B cell (primary cell): Measurements from ENCODE around the gene USP6. TPM values are rescaled to one million over a fixed set of nuclear protein-coding genes. Genes with fewer than 3 reads are reported as not detected.

Experiments
- ATAC-seq: fragments of 200-7000 bp; cut with Tn5 transposase; one replicate; pipeline ENCODE4 v1.10.0; 2021; ENCODE audit warnings: low read depth, mild to moderate bottlenecking, moderate number of reproducible peaks, moderate library complexity
- CTCF ChIA-PET: fragments of 350-600 bp; sonication (Branson Sonifier 250); formaldehyde crosslinking; loops from one replicate; lab custom pipeline; 2021; ENCODE audit warnings: antibody characterized with exemption, inconsistent platforms; lab: Charles Lee
- POLR2A ChIA-PET: fragments of 350-600 bp; sonication (Branson Sonifier 250); formaldehyde crosslinking; loops from one replicate; lab custom pipeline; 2021; ENCODE audit warnings: antibody characterized with exemption; lab: Charles Lee
- DNase-seq: peaks from one replicate; pipeline ENCODE4 v3.0.0; 2013
- H2AFZ ChIP-seq: 2 replicates; pipeline ENCODE4 v1.6.1; 2012; ENCODE audit warnings: mild to moderate bottlenecking, low read depth, low read length; ENCODE audit not compliant: insufficient read depth, poor library complexity, severe bottlenecking
- H3K27ac ChIP-seq, 2 donors: 1 replicate in 1 of 2; 2 replicates in 1 of 2; pipeline ENCODE4 v1.5.1; 2012 to 2013; ENCODE audit warnings: low read length in 2 of 2, mild to moderate bottlenecking in 2 of 2, moderate library complexity in 1 of 2
- H3K27me3 ChIP-seq, 4 experiments: fragments of 200-600 bp in 1 of 4; sonication (generic) in 1 of 4; replicated peaks in 1 of 4; 1 replicate in 2 of 4; 2 replicates in 2 of 4; pipeline versions ENCODE4 v1.6.1 to v1.7.0; 2013 to 2016; ENCODE audit warnings: low read length in 3 of 4, mild to moderate bottlenecking in 2 of 4, mixed read lengths in 1 of 4, moderate library complexity in 1 of 4; ENCODE audit not compliant: insufficient read depth in 4 of 4, control insufficient read depth in 3 of 4; ENCODE audit errors: control extremely low read depth in 1 of 4
- H3K36me3 ChIP-seq, 2 experiments: replicated peaks in 1 of 2; 1 replicate in 1 of 2; 2 replicates in 1 of 2; pipeline versions ENCODE4 v1.6.1 to v1.7.1; 2013; ENCODE audit warnings: low read length in 1 of 2; ENCODE audit not compliant: insufficient read depth in 2 of 2, control insufficient read depth in 1 of 2; ENCODE audit errors: control extremely low read depth in 1 of 2, extremely low read depth in 1 of 2
- H3K4me1 ChIP-seq, 2 donors: fragments of 200-600 bp in 1 of 2; sonication (generic) in 1 of 2; 1 replicate in 1 of 2; 2 replicates in 1 of 2; pipeline versions ENCODE4 v1.5.1 to v1.6.1; 2013 to 2017; ENCODE audit warnings: low read length in 2 of 2; ENCODE audit not compliant: control insufficient read depth in 2 of 2, insufficient read depth in 2 of 2
- H3K4me2 ChIP-seq: replicated peaks from 2 replicates; pipeline ENCODE3; 2012; ENCODE audit warnings: mild to moderate bottlenecking, low read depth, low read length; ENCODE audit not compliant: poor library complexity, severe bottlenecking
- H3K4me3 ChIP-seq, 5 experiments: fragments of 200-600 bp in 1 of 5; sonication (generic) in 1 of 5; 1 replicate in 3 of 5; 2 replicates in 2 of 5; pipeline versions ENCODE4 v1.5.1 to v1.7.0; 2011 to 2016; ENCODE audit warnings: low read length in 4 of 5, mild to moderate bottlenecking in 4 of 5, low read depth in 2 of 5, control low read depth in 1 of 5, moderate library complexity in 1 of 5; ENCODE audit not compliant: insufficient read depth in 1 of 5; ENCODE audit errors: control extremely low read depth in 1 of 5, extremely low read depth in 1 of 5
- H3K79me2 ChIP-seq: fragments of 200-600 bp; sonication (generic); one replicate; pipeline ENCODE4 v1.6.0; 2016; ENCODE audit warnings: low read length; ENCODE audit not compliant: control insufficient read depth, insufficient read depth
- H3K9ac ChIP-seq: fragments of 200-600 bp; sonication (generic); 2 replicates; pipeline ENCODE4 v1.6.1; 2017; ENCODE audit warnings: mild to moderate bottlenecking, low read length, moderate library complexity
- H3K9me3 ChIP-seq, 3 donors: one replicate each; pipeline versions ENCODE4 v1.6.1 to v1.7.1; 2013; ENCODE audit warnings: low read length in 2 of 3; ENCODE audit not compliant: control insufficient read depth in 2 of 3, insufficient read depth in 1 of 3; ENCODE audit errors: control extremely low read depth in 1 of 3
- H4K20me1 ChIP-seq: 2 replicates; pipeline ENCODE4 v1.6.0; 2012; ENCODE audit warnings: mild to moderate bottlenecking, low read length; ENCODE audit not compliant: insufficient read depth, control insufficient read depth, poor library complexity, severe bottlenecking
- H3K27ac Mint-ChIP-seq: one replicate; pipeline ENCODE4 v1.8.0; 2021; ENCODE audit warnings: mixed read lengths
- H3K27me3 Mint-ChIP-seq: one replicate; pipeline ENCODE4 v1.8.0; 2021; ENCODE audit warnings: mixed read lengths
- H3K4me1 Mint-ChIP-seq: one replicate; pipeline ENCODE4 v1.8.0; 2021; ENCODE audit warnings: mixed read lengths
- H3K4me3 Mint-ChIP-seq: one replicate; pipeline ENCODE4 v1.8.0; 2021; ENCODE audit warnings: mixed read lengths
- H3K9me3 Mint-ChIP-seq: one replicate; pipeline ENCODE4 v1.8.0; 2022; ENCODE audit warnings: mixed read lengths; ENCODE audit not compliant: insufficient read depth
- EZH2 ChIP-seq: IDR thresholded peaks from 2 replicates; pipeline ENCODE4 v1.6.1; 2012; ENCODE audit warnings: borderline replicate concordance, low read depth, mild to moderate bottlenecking, moderate library complexity, low read length; ENCODE audit not compliant: insufficient read depth, poor library complexity, severe bottlenecking
- WGBS: methylation state at CpG from one replicate; pipeline ENCODE4 v1.1.5; 2013; ENCODE audit warnings: missing lambda C conversion rate; ENCODE audit not compliant: insufficient coverage; 5-methylcytosine and 5-hydroxymethylcytosine counted together
- intact Hi-C: fragments of 100-400 bp; cut with micrococcal nuclease; formaldehyde crosslinking; loops from one replicate; pipeline ENCODE4 v1.10.0; 2022
- polyA plus RNA-seq: library from polyadenylated mRNA; depleted of rRNA; stranded (reverse); fragments of >200 nt; gene quantifications from 2 replicates; pipeline ENCODE4 v1.2.3, GENCODE V29; 2012
- total RNA-seq, 2 donors: library from RNA; stranded (reverse); fragments of 120-200 nt in 1 of 2; gene quantifications; 1 replicate in 1 of 2; 2 replicates in 1 of 2; pipeline versions ENCODE4 v1.2.3 to v1.2.4, GENCODE V29; 2013 to 2022
- TF ChIP-seq, protein P1 (sequence below): fragments of 200-600 bp; IDR thresholded peaks from one replicate; pipeline ENCODE4 v1.8.0; 2022; ENCODE audit warnings: antibody characterized with exemption, mild to moderate bottlenecking

The USP6 gene
- total and polyA plus RNA-seq, 2 donors (not counting 1 experiment from before 2014, with no cell fraction given), result 0.36 to 0.47 TPM

- peaks cover 0 to 6% (median 0%) of the 10 kb centered on the region in 3 donors for H3K9me3 ChIP-seq
- no peaks in the 10 kb centered on the region for H3K27me3 ChIP-seq
- no peak overlapping the region for H2AFZ ChIP-seq
- ChIA-PET POLR2A (interaction anchor here (0.7 to 1.0 kb wide), 6 partner anchors 19 to 234 kb away, joined by 3 to 6 read pairs (median 3); partner anchors contain the start of gene SCIMP), CTCF (interaction anchor here (1.0 to 18.3 kb wide), 5 partner anchors 10 to 107 kb away, joined by 3 to 303 read pairs (median 3); partner anchors contain the start of gene SCIMP)
- H3K4me1 Mint-ChIP-seq, result peaks cover 52% of the 10 kb centered on the region
- intact Hi-C loops, result no loop called here
- H3K9ac ChIP-seq, result no peak overlapping the region
- peak overlapping the region; percentile 40 for H3K4me3 Mint-ChIP-seq
- no CpG with 5 or more reads among the region's 2 CpGs for WGBS
- DNase-seq, result no peak
- no peaks in the 10 kb centered on the region for H4K20me1 ChIP-seq
- peaks cover 1 to 4% of the 10 kb centered on the region in 2 experiments for H3K36me3 ChIP-seq
- H3K27ac ChIP-seq, result peak overlapping the region; percentile 38 to 71
- no peaks in the 10 kb centered on the region for H3K27me3 Mint-ChIP-seq
- TF ChIP-seq, protein P1, sequence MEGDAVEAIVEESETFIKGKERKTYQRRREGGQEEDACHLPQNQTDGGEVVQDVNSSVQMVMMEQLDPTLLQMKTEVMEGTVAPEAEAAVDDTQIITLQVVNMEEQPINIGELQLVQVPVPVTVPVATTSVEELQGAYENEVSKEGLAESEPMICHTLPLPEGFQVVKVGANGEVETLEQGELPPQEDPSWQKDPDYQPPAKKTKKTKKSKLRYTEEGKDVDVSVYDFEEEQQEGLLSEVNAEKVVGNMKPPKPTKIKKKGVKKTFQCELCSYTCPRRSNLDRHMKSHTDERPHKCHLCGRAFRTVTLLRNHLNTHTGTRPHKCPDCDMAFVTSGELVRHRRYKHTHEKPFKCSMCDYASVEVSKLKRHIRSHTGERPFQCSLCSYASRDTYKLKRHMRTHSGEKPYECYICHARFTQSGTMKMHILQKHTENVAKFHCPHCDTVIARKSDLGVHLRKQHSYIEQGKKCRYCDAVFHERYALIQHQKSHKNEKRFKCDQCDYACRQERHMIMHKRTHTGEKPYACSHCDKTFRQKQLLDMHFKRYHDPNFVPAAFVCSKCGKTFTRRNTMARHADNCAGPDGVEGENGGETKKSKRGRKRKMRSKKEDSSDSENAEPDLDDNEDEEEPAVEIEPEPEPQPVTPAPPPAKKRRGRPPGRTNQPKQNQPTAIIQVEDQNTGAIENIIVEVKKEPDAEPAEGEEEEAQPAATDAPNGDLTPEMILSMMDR, result no peak
- TF ChIP-seq EZH2, result no peak
- H3K27ac Mint-ChIP-seq, result peak overlapping the region; percentile 77
- H3K9me3 Mint-ChIP-seq, result no peaks in the 10 kb centered on the region
- peak overlapping the region; percentile 53 for H3K4me2 ChIP-seq
- peaks cover 56% of the 10 kb centered on the region for H3K79me2 ChIP-seq
- ATAC-seq, result no peak
- peaks cover 38 to 57% of the 10 kb centered on the region in 2 donors for H3K4me1 ChIP-seq
- H3K4me3 ChIP-seq, result peak overlapping the region in 1 of 5 experiments; percentile 25
These were observed 84.5 kb downstream of the USP6 start for GRCh38 chr17:5200360-5200759.

DNA sequence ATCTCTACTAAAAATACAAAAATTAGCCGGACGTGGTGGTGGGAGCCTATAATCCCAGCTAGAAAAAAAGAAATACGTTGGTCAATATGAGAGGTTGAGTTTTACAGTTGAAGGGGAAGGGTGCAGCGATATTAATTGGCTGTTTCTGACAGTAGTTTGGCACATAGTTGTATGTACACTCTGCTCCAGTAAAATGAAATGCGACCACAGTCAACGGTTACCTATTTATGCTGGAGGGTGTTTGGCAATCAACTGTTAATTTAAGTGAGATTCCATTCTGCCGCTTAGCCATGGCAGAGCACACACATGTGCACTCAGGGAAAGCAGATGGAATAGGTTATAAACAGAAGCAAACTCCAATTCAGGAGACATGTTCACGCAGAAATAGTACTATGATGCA is 85.2 kb downstream of the USP6 start:
- Histone ChIP-seq H3K79me2 (peaks cover 53% of the 10 kb centered on the region), H3K36me3 (peaks cover 1 to 4% of the 10 kb centered on the region in 2 experiments), H3K27ac (peak overlapping the region; percentile 3 to 71), H4K20me1 (no peaks in the 10 kb centered on the region), H3K9me3 (peaks cover 0 to 7% (median 0%) of the 10 kb centered on the region in 3 donors), H3K4me1 (peaks cover 38 to 58% of the 10 kb centered on the region in 2 donors), H3K9ac (no peak overlapping the region), H3K4me2 (peak overlapping the region; percentile 53), H3K27me3 (no peaks in the 10 kb centered on the region), H2AFZ (no peak overlapping the region), H3K4me3 (no peak overlapping the region)
- Mint-ChIP-seq H3K9me3 (no peaks in the 10 kb centered on the region), H3K4me3 (no peak overlapping the region), H3K27ac (peak overlapping the region; percentile 85), H3K27me3 (no peaks in the 10 kb centered on the region), H3K4me1 (peaks cover 54% of the 10 kb centered on the region)
- intact Hi-C loops, result no loop called here
- 86% methylated on average over 7 of the region's 8 CpGs for WGBS
- TF ChIP-seq, protein P1, result no peak
- DNase-seq (no peak), ATAC-seq (no peak)
- ChIA-PET CTCF (interaction anchor here (1.0 to 18.3 kb wide), 4 partner anchors 9 to 107 kb away, joined by 3 to 303 read pairs (median 4); partner anchors contain the start of gene SCIMP), POLR2A (interaction anchor here (1.0 to 1.3 kb wide), 2 partner anchors 20 to 27 kb away, joined by 4 to 8 read pairs; no protein-coding TSS in a partner anchor)
